IgD-negative memory B cell (primary cell): ENCODE measurements around the gene ELP2. TPM values are rescaled to one million over a fixed set of nuclear protein-coding genes. Genes with fewer than 3 reads are reported as not detected.
A peak's percentile ranks its signal among the peaks of the same experiment; 100 is the strongest.
"Not testable (repeated sequence)": the region's sequence is repeated elsewhere in the genome, so short reads cannot be mapped to it uniquely, and the experiment has no call there.

Experiments used
- H3K27ac Mint-ChIP-seq, 3 donors: one replicate each; pipeline ENCODE4 v1.8.0; 2020 to 2022; ENCODE audit warnings: mild to moderate bottlenecking in 3 of 3, mixed read lengths in 3 of 3, moderate library complexity in 1 of 3
- H3K27me3 Mint-ChIP-seq: one replicate; pipeline ENCODE4 v1.8.0; 2021; ENCODE audit warnings: mixed read lengths
- H3K36me3 Mint-ChIP-seq: one replicate; pipeline ENCODE4 v1.8.0; 2020; ENCODE audit warnings: mild to moderate bottlenecking, mixed read lengths
- H3K4me1 Mint-ChIP-seq, 3 donors: one replicate each; pipeline ENCODE4 v1.8.0; 2020 to 2022; ENCODE audit warnings: mixed read lengths in 3 of 3, mild to moderate bottlenecking in 1 of 3
- H3K4me3 Mint-ChIP-seq, 4 donors: one replicate each; pipeline ENCODE4 v1.8.0; 2020 to 2022; ENCODE audit warnings: mild to moderate bottlenecking in 4 of 4, mixed read lengths in 4 of 4, moderate library complexity in 3 of 4
- H3K9me3 Mint-ChIP-seq, 3 donors: one replicate each; pipeline ENCODE4 v1.8.0; 2020 to 2021; ENCODE audit warnings: mixed read lengths in 3 of 3, mild to moderate bottlenecking in 1 of 3
- polyA plus RNA-seq: library from polyadenylated mRNA; unstranded; fragments of 300-500 nt; fragmentation: Illumina TruSeq; gene quantifications from one replicate; pipeline ENCODE4 v1.2.3, GENCODE V29; 2021

ELP2 gene
- polyA plus RNA-seq, 1 donor from 2014 or later, result 64.5 TPM

DNA sequence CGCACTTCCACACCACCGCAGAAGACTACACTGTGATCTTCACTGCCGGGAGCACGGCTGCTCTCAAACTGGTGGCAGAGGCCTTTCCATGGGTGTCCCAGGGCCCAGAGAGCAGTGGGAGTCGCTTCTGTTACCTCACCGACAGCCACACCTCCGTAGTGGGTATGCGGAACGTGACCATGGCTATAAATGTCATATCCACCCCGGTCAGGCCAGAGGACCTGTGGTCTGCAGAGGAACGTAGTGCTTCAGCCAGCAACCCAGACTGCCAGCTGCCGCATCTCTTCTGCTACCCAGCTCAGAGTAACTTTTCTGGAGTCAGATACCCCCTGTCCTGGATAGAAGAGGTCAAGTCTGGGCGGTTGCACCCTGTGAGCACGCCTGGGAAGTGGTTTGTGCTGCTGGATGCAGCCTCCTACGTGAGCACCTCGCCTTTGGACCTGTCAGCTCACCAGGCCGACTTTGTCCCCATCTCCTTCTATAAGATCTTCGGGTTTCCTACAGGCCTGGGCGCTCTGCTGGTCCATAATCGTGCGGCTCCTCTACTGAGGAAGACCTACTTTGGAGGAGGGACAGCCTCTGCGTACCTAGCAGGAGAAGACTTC lies 70.1 kb downstream of the ELP2 start:
- Mint-ChIP-seq H3K27ac (no peak overlapping the region), H3K4me1 (peaks cover 0 to 2% (median 0%) of the 10 kb centered on the region in 3 donors), H3K27me3 (peaks cover 2% of the 10 kb centered on the region), H3K36me3 (peaks cover 4% of the 10 kb centered on the region), H3K9me3 (peaks cover 0 to 2% (median 0%) of the 10 kb centered on the region in 3 donors), H3K4me3 (no peak overlapping the region)

GRCh38 chr18:36200354-36200771 lies 70.7 kb downstream of the ELP2 start:
- Mint-ChIP-seq H3K9me3 (peaks cover 0 to 2% (median 0%) of the 10 kb centered on the region in 3 donors), H3K4me1 (peaks cover 0 to 2% (median 0%) of the 10 kb centered on the region in 3 donors), H3K4me3 (no peak overlapping the region), H3K27ac (no peak overlapping the region), H3K36me3 (peaks cover 4% of the 10 kb centered on the region), H3K27me3 (peaks cover 2% of the 10 kb centered on the region)

DNA sequence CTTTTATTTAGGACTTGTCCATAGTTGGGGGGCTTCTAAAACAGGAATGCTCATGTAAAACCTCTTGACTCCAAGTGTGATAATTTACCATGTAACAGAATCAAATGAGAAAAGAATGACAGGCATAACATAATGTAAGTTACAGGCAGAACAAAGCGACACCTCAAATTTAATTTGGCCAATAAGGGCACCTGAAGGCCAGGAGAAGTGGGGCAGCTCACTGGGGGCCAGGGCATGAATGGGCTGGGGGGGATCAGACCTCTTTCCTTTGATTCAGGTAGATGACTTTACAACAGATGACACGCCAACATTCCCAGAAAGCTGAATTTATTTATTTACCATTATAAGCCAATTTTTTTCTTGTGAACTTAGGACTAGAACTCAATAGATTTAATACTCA lies 72.1 kb downstream of the ELP2 start:
- Mint-ChIP-seq H3K27ac (no peak overlapping the region), H3K27me3 (peaks cover 2% of the 10 kb centered on the region), H3K4me1 (peaks cover 0 to 2% (median 0%) of the 10 kb centered on the region in 3 donors), H3K9me3 (peaks cover 0 to 2% (median 0%) of the 10 kb centered on the region in 3 donors), H3K36me3 (peaks cover 4% of the 10 kb centered on the region), H3K4me3 (no peak overlapping the region)

- H3K27ac Mint-ChIP-seq, result no peak overlapping the region
- peaks cover 2% of the 10 kb centered on the region for H3K27me3 Mint-ChIP-seq
- peaks cover 0 to 4% (median 2%) of the 10 kb centered on the region in 3 donors for H3K4me1 Mint-ChIP-seq
Observed at GRCh38 chr18:36203360-36203895, 73.7 kb downstream of the ELP2 start.

GRCh38 chr18:36205166-36205565 lies 75.5 kb downstream of the ELP2 start:
- Mint-ChIP-seq H3K4me3 (no peak overlapping the region), H3K4me1 (peaks cover 0 to 4% (median 2%) of the 10 kb centered on the region in 3 donors), H3K9me3 (peaks cover 1 to 10% (median 2%) of the 10 kb centered on the region in 3 donors), H3K27ac (no peak overlapping the region), H3K27me3 (peaks cover 2% of the 10 kb centered on the region), H3K36me3 (peaks cover 4% of the 10 kb centered on the region)

More at GRCh38 chr18:36203360-36203895, 73.7 kb downstream of the ELP2 start:
- Mint-ChIP-seq H3K9me3 (peaks cover 1 to 10% (median 2%) of the 10 kb centered on the region in 3 donors), H3K36me3 (peaks cover 4% of the 10 kb centered on the region), H3K4me3 (no peak overlapping the region)

DNA sequence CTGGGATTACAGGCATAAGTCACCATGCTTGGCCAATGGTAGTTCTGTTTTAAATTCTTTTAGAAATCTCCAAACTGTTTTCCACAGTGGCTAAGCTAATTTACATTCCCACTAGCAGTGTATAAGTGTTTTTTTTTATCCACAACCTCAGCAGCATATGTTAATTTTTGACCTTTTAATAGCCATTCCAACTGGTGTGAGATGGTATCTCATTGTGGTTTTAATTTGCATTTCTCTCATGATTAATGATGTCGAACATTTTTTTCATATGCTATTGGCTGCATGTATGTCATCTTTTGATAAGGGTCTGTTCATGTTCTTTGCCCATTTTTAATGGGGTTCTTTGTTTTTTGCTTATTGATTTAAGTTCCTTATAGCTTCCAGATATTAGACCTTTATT lies 77.6 kb downstream of the ELP2 start:
- peaks cover 2% of the 10 kb centered on the region for H3K27me3 Mint-ChIP-seq
- H3K27ac Mint-ChIP-seq, result peak overlapping the region in 1 of 3 donors; percentile 60
- no peak overlapping the region for H3K4me3 Mint-ChIP-seq
- H3K4me1 Mint-ChIP-seq, result peaks cover 0 to 4% (median 2%) of the 10 kb centered on the region in 3 donors
- peaks cover 2% of the 10 kb centered on the region for H3K36me3 Mint-ChIP-seq
- peaks cover 0 to 10% (median 1%) of the 10 kb centered on the region in 3 donors for H3K9me3 Mint-ChIP-seq

DNA sequence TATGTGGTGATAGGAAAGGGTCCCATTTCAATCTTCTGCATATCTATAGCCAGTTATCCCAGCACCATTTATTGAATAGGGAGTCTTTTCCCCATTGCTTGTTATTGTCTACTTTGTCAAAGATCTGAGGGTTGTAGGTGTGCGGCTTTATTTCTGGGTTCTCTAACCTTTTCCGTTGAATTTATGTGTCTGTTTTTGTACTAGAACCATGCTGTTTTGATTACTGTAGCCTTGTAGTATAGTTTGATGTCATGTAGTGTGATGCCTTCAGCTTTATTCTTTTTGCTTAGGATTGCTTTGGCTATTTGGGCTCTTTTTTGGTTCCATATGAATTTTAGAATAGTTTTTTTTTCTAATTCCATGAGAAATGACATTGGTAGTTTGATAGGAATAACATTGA lies 78.3 kb downstream of the ELP2 start:
- H3K4me3 Mint-ChIP-seq, H3K27me3 Mint-ChIP-seq, H3K36me3 Mint-ChIP-seq, H3K27ac Mint-ChIP-seq, H3K4me1 Mint-ChIP-seq, H3K9me3 Mint-ChIP-seq: not testable (repeated sequence)

GRCh38 chr18:36211612-36212065 lies 81.9 kb downstream of the ELP2 start:
- Mint-ChIP-seq H3K4me3 (no peak overlapping the region), H3K27ac (no peak overlapping the region), H3K9me3 (peaks cover 0 to 10% (median 1%) of the 10 kb centered on the region in 3 donors), H3K27me3 (peaks cover 5% of the 10 kb centered on the region), H3K4me1 (peaks cover 0 to 4% (median 1%) of the 10 kb centered on the region in 3 donors), H3K36me3 (no peaks in the 10 kb centered on the region)

GRCh38 chr18:36212301-36213171 lies 82.8 kb downstream of the ELP2 start:
- H3K4me3 Mint-ChIP-seq, result peak overlapping the region in 1 of 4 donors; percentile 13
- H3K36me3 Mint-ChIP-seq, result no peaks in the 10 kb centered on the region

DNA sequence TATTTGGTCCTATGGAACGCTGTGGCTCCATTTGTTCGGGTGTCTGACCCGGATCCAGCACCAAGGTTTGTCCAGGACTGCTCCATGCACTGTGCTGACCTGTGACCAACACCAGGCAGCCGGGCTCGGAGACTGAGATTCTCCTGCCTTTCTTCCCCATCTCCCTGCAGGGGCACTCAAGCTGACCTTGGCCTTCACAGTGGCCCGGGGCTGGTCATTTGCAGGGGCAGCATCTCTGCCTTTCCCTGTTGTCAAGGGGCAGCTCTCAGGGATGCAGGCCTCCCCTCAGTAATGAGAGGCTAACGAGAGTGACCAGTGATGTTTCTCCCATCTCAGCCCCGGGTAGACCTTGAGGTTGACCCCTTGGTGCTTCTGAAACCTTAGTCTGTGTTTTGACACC lies 85.1 kb downstream of the ELP2 start:
- no peaks in the 10 kb centered on the region for H3K36me3 Mint-ChIP-seq
- H3K4me1 Mint-ChIP-seq, result peaks cover 0 to 3% (median 0%) of the 10 kb centered on the region in 3 donors
- no peak overlapping the region for H3K27ac Mint-ChIP-seq
- peaks cover 5% of the 10 kb centered on the region for H3K27me3 Mint-ChIP-seq
- peaks cover 0 to under 1% (median 0%) of the 10 kb centered on the region in 3 donors for H3K9me3 Mint-ChIP-seq
- no peak overlapping the region for H3K4me3 Mint-ChIP-seq

More at GRCh38 chr18:36212301-36213171, 82.8 kb downstream of the ELP2 start:
- Mint-ChIP-seq H3K27me3 (peaks cover 5% of the 10 kb centered on the region), H3K9me3 (peaks cover 0 to 8% (median 1%) of the 10 kb centered on the region in 3 donors), H3K27ac (no peak overlapping the region), H3K4me1 (peaks cover 0 to 1% (median under 1%) of the 10 kb centered on the region in 3 donors)

GRCh38 chr18:36215577-36215976 lies 85.9 kb downstream of the ELP2 start:
- no peak overlapping the region for H3K27ac Mint-ChIP-seq
- H3K4me3 Mint-ChIP-seq, result no peak overlapping the region
- no peaks in the 10 kb centered on the region for H3K36me3 Mint-ChIP-seq
- H3K4me1 Mint-ChIP-seq, result peaks cover 0 to 3% (median 0%) of the 10 kb centered on the region in 3 donors
- H3K27me3 Mint-ChIP-seq, result peaks cover 8% of the 10 kb centered on the region
- H3K9me3 Mint-ChIP-seq, result peaks cover 0 to 1% (median 1%) of the 10 kb centered on the region in 3 donors

DNA sequence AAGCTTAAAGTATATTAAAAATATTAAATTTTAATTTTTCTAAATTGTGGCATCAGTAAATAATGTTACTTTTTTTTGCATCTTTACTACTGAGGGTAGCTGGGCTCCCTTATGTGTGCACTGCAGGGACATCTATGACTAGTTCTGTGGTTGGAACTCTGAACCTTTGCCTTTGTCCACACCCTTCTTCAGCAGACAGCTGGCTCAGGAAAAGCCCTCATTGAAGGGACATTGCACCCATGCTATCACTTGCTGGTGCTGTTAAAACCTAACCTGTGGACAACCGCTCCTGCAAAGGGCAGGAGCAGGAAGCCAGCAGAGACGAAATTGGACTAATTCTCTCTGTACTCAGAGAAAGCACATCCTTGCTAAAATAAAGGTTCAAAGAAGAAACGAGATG lies 87.6 kb downstream of the ELP2 start:
- Mint-ChIP-seq H3K27me3 (peaks cover 8% of the 10 kb centered on the region), H3K4me1 (peaks cover 0 to 3% (median 0%) of the 10 kb centered on the region in 3 donors), H3K9me3 (peaks cover 0 to 1% (median 1%) of the 10 kb centered on the region in 3 donors), H3K27ac (no peak overlapping the region), H3K4me3 (no peak overlapping the region), H3K36me3 (no peaks in the 10 kb centered on the region)

GRCh38 chr18:36229188-36229587 lies 99.5 kb downstream of the ELP2 start:
- Mint-ChIP-seq H3K4me3 (no peak overlapping the region), H3K27me3 (peaks cover 3% of the 10 kb centered on the region), H3K36me3 (peaks cover 5% of the 10 kb centered on the region), H3K27ac (no peak overlapping the region), H3K4me1 (no peaks in the 10 kb centered on the region), H3K9me3 (peaks cover 9 to 51% (median 38%) of the 10 kb centered on the region in 3 donors)
